OCI-LY7 (cell line): ENCODE results near the gene KPNA1.

ENCODE experiments used
- EZH2phosphoT487 ChIP-seq: fragments of 200-600 bp; sonication (generic); IDR thresholded peaks from 2 replicates; pipeline ENCODE4 v1.6.1; 2018; ENCODE audit warnings: low read depth, borderline replicate concordance, mild to moderate bottlenecking, mixed run types, antibody characterized with exemption, low read length, moderate library complexity, mixed read lengths
- TF ChIP-seq, protein P1 (sequence below): fragments of 200-600 bp; sonication (generic); conservative IDR thresholded peaks from 2 replicates; pipeline ENCODE4 v1.5.1; 2014; ENCODE audit warnings: mild to moderate bottlenecking, antibody characterized with exemption, low read length, moderate library complexity, mixed read lengths

DNA sequence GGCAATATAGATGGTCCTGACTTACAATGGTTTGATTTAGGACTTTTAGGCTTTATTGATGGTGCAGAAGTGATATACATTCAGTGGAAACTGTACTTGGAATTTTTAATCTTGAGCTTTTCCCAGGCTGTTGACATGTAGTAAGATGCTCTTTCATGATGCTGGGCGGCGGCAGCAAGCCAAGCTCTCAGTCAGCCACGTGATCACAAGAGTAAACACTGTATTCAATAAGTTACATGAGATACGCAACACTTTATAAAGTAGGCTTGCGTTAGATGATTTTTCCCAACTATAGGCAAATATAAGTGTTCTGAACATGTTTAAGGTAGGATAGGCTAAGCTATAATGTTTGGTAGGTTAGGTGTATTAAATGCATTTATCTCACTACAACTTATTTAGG is 31.4 kb upstream of the KPNA1 start:
- TF ChIP-seq, protein P1, sequence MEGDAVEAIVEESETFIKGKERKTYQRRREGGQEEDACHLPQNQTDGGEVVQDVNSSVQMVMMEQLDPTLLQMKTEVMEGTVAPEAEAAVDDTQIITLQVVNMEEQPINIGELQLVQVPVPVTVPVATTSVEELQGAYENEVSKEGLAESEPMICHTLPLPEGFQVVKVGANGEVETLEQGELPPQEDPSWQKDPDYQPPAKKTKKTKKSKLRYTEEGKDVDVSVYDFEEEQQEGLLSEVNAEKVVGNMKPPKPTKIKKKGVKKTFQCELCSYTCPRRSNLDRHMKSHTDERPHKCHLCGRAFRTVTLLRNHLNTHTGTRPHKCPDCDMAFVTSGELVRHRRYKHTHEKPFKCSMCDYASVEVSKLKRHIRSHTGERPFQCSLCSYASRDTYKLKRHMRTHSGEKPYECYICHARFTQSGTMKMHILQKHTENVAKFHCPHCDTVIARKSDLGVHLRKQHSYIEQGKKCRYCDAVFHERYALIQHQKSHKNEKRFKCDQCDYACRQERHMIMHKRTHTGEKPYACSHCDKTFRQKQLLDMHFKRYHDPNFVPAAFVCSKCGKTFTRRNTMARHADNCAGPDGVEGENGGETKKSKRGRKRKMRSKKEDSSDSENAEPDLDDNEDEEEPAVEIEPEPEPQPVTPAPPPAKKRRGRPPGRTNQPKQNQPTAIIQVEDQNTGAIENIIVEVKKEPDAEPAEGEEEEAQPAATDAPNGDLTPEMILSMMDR = no peak
- no peak for TF ChIP-seq EZH2phosphoT487
